ENCODE measurements around the gene PPP1R26.
"Not testable (repeated sequence)": the region's sequence is repeated elsewhere in the genome, so short reads cannot be mapped to it uniquely, and the experiment has no call there.

Gene PPP1R26

DNA sequence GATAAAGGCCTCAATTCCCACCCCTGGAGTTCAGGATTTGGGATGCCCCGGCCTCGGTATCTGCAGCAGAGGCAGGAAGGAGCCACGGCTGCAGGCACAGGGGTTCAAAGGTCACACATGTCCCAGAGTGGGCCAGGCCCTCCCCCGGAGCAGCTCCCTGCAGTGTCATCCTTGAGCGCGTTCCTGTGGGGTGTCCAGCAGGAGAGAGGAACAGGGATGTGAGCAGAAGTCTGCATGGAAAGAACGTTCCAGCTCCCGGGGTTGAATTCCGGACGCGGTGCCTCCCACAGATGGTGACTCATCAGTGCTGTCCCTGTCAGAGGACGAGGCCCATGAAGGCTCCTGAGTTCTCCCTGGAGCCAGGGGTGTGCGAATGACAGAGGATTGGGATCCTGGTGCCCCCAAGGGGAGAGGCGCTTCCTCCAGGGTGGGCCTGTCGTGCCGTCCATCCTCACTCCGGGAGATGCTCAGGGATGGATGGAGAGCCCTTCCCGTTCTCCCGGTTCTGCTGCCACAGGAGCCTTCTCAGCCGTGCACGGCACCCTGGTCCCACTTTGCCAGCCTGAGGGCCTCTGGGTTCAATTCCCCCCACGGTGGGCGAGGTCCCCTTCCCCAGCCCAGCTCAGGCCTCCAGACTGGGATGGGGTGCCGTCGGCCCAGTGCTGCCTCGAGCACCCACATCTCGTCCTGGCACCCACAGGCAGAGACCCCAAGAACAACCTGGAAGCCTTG, 44.7 kb downstream of the PPP1R26 start:
- no peak for DNase-seq

DNA sequence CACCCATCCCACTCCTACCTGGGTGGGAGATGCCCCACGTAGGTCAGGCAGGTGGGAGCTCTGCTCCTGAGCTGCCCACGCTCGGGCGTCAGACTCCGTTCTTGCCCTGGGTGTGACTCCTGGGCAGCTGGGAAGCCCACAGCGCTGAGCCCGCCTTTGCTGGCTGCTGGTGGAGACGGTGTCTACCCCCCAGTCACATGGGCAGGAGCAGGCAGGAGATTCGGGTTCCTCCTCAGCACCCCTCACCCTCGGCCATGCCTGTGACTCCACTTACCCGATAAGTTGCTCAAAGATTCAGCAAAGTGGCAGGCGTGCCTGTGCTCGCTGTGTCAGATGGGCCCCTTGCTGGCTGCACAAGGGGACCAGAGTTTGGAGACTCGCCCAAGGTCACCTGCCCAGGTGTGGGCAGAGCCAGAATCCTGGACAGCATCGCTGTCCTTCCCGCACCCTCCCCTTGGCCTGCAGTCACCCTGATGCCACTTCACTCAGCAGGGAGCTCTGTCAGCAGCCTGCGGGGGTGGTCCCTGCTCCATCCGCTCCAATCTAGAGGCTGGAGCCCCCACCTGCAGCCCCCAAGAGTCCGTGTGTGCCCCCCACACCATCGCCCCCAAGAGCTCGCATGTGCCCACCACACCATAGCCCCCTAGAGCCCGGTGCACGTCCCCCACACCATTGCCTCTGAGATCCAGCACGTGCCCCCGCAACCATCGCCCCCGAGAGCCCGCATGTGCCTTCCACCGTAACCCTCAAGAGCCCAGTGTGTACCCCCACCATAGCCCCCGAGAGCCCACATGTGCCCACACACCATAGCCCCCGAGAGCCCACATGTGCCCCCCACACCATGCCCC, 45.9 kb downstream of the PPP1R26 start:
- no peak for DNase-seq

DNA sequence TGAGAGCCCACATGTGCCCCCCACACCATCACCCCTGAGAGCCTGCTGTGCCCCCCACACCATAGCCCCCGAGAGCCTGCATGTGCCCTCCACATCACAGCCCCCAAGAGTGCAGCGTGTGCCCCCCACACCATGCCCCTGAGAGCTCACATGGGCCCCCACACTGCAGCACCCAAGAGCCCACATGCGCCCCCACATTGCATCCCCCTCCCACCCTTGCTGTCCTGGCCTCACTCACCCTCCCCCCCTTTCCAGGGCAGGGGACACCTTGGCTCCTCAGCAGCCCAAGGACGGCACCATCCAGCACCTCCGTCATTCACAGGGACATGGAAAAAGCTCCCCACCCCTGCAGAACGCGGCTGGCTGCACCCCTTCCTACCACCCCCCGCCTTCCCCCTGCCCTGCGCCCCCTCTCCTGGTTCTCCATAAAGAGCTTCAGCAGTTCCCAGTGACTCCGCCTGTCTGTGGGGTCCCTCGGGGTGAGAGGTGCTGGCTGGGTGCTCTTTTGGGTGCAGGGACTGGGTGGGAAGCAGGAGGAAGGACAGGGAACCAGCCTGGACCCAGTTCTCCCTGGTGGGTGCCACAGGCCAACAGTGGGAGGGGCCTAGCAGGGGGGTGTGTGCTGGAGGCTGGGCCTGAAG, 46.6 kb downstream of the PPP1R26 start:
- no peak for DNase-seq

DNA sequence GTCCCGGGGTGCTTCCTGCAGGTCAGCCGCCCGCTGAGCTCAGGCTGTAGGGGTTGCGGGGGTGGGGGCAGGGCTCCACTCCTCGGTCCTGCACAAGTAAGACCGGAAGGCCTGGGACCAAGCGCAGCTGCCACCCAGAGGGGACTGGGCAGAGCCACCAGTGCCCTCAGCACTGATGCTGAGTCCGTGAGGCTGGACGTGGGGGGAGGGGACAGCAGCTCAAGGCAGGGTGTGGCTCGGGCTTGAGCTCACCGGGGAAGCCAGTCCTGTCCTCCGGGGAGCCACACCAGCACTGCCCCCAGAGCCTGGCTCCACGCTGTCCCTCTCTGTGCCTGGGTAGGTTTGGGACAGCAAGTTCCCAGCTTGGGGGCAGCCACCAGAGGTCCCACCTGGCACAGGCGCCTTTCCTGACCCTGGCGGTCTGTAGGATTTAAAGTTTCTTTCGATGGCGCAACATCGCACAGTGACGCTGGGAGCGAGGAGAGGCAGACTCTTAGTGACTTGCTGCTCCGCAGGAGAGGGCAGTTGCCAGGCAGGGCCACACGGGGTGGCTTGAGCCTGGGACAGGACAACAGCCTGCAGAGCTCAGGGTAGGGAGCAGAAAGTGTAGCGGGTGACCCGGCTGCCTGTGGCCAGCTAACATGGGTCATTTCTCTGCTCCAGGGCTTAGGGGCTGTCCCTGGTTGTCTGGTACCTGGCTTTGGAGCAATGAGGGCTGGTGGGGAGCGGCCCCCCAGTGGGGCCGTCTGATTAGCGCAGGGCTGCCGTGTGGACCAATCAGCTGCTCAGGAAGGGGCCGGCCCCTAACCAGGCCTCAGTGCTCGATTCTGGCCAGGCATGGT, 47.4 kb downstream of the PPP1R26 start:
- no peak for DNase-seq

DNA sequence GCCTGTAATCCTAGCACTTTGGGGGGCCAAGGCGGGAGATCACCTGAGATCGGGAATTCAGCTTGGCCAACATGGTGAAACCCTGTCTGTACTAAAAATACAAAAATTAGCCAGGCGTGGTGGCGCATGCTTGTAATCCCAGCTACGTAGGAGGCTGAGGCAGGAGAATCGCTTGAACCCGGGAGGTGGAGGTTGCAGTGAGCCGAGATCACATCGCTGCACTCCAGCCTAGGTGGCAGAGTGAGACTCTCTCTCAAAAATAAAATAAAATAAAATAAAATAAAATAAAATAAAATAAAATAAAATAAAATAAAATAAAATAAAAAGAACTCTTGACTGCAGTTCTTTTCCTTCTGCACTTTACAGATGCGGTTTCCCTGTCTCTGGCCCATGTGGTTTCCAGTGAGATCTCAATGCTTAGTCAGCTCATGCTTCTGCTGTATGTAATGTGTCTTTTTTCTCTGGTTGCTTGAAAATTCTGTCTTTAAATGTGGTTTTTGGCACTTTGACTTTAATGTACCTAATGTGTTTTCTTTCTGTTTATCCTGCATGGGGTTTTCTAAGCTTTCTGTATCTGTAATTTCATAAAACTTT, 49.4 kb downstream of the PPP1R26 start:
- not testable (repeated sequence) for DNase-seq

DNA sequence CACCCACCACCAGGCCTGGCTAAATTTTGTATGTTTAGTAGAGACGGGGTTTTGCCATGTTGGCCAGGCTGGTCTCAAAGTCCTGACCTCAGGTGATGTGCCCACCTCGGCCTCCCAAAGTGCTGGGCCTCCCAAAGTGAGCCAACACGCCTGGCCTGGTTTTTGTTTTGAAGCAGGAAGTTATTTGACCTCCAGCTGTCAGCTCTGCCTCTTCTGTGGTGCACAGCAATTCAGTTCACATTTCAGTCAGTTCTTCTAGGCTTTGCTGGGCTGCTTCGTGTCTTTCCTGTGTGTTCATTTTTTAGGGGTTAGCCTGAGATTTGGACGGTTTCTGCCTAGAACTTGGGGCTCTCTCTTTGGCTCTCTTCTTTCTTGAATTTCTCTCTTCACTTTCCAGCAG, 50.6 kb downstream of the PPP1R26 start:
- DNase-seq, result no peak

DNA sequence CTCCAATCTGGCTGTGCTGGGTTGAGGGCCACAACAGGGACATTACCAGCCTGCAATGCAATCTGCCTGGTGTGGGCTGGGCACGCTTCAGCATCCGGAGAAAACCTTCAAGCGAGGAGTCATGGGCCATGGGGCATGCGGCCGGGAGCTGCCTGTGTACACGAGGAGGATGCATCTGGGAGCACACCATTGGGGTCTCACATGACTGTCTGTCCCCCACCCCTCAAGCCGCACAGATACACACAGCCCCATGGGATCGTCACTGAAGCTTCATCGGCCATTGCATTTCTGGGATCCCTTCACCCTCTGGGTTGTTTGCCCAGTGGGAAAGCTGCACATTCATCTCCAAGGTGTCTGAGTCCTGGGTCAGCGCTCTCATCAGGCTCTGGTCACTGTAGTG, 51.5 kb downstream of the PPP1R26 start:
- DNase-seq, result no peak

DNA sequence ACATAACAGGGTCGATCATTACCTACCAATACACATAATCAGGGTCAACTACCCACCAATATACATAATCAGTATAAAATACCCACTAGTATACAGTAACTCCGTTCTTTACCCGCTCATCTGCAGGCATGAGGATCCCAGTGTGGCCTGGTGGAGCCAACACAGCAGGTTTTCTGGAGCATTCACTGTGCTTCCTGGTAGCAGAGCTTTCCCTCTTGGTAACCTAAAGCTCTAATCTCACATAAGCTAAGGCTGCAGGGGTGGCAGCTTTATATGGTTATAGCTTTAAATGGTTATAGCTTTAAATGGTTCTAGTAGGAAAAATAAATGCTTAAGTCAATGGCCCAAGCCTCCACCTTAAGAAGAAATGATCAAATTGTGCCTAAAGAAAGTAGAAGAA, 53.5 kb downstream of the PPP1R26 start:
- no peak for DNase-seq

DNA sequence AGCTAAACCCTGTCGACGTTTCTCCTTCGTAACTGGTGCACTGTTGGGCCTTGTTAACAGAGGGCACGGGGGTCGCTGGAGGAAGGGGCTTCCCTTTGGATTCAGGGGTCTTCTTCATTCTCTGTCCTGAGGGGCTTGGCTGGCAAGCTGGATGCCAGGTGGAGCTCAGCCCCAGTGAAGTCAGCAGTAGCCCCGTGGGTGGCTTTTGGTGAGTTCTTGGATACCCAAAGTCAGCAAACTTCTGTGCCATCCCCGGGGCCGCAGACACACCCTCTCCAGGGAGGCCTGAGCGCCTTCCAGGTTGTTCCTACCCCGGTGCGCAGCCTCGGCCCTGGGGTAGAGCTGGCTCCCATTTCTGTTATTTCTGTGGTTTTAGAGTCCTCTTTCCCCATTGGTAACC, 54.1 kb downstream of the PPP1R26 start:
- no peak for DNase-seq

DNA sequence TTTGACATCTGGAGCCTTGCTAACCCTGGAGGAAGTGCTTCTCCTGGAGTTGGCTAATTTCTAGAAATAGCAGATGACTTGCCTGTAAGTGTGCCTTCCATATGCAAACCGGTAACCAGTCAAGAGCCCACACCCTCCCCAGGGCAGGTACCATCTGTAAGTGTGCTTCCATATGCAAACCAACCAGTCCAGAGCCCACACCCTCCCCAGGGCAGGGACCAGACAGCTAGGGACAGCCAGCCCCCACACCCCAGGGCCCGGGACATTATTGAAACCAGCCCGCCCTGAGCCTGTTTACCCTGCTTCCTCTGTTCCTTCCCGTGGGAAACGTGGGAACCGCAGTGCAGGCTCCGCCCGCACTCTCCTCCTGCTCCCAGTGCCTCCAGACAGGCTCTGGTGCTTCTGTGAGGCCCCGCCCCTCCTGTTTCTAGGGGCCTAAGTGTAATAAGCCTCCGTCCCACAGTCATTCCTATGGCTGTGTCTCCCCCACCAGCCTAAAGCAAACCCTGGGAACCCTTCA, 54.7 kb downstream of the PPP1R26 start:
- DNase-seq, result not testable (repeated sequence)

DNA sequence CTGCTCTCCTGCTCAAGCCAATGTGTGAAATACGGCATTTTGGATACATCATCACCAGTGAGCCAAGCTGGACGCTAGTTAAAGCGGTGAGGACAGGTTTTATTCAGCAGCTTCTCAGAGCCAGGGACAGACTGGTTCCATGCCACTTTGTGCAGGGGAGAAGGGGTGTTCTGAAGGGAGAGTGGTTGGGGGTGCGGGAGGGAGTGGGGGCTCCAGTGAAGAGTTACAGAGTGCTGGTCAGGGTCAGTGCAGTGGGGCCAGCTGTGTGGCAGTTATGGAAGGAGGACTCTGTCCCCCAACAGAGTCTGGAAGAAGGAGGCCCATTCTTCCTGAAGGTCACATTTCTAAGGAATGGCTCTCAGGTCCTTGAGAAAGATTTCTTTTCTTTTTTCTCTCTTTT, 55.2 kb downstream of the PPP1R26 start:
- not testable (repeated sequence) for DNase-seq

DNA sequence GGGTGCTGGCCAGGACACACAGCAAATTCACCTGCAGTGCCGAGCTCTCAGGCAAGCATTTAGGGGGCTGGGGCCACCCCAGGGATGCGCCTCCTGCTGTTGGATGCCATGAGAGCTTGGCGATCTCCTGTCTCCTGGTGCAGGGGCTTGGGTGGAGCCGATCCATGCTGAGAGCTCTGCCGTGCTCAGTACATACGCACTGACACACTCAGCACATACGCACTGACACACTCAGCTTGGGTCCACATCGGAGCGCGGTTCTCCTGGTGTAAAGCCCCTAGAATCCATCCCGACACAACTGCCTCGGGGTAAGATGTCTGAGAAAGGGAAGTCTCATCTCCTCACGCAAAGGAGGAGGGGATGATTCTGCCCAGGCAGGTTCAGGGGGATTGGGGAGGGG, 56.0 kb downstream of the PPP1R26 start:
- not testable (repeated sequence) for DNase-seq

DNA sequence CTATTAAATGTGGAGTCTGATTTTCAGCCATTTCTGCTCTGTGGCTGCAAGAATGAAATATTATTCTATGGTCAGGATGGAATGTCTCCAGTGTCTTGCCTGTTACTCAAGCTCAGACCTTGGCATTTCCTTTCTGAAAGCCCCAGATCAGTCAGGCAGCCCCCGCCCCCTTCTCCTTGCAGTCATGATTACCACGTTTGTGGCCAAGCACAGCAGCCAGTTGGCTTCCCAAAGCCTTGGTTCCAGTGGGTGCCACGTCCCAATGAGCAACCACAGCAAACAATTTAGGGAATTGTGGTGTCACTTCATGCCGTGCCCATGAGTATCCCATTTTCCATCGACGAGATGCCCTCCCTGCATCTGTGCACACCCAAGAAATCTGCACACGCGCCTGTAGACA, 56.6 kb downstream of the PPP1R26 start:
- DNase-seq, result no peak
